Hematopoietic multipotent progenitor cell treated with erythropoietin and hydrocortisone succinate and interleukin-3 and kit ligand, for 4 days (in vitro differentiated cells): ENCODE measurements around the gene EIF1AX.
"Not testable (repeated sequence)": the region's sequence is repeated elsewhere in the genome, so short reads cannot be mapped to it uniquely, and the experiment has no call there.

Experiments
- DNase-seq: peaks from one replicate; pipeline ENCODE4 v3.0.0-alpha.2; 2015

Gene EIF1AX

GRCh38 chrX:20141281-20142220, at the start of gene EIF1AX:
Gene EIF1AX, minus strand, starts transcription at chrX:20141838. Its CDS starts 198 bp downstream, at chrX:20141640.
- peak; percentile 98 for DNase-seq

- DNase-seq, result no peak
Measured at GRCh38 chrX:20189171-20189570, 47.5 kb upstream of the EIF1AX start.

- peak; percentile 81 for DNase-seq
Measured at GRCh38 chrX:20181598-20182329, 40.1 kb upstream of the EIF1AX start.

GRCh38 chrX:20177093-20177492, 35.5 kb upstream of the EIF1AX start:
- no peak for DNase-seq

GRCh38 chrX:20173856-20174255, 32.2 kb upstream of the EIF1AX start:
- DNase-seq, result no peak

- DNase-seq, result no peak
Measured at GRCh38 chrX:20173313-20173712, 31.7 kb upstream of the EIF1AX start.

GRCh38 chrX:20171887-20172286, 30.2 kb upstream of the EIF1AX start:
- no peak for DNase-seq

- not testable (repeated sequence) for DNase-seq
Measured at GRCh38 chrX:20162516-20162915, 20.9 kb upstream of the EIF1AX start.

GRCh38 chrX:20159797-20160385, 18.3 kb upstream of the EIF1AX start:
- no peak for DNase-seq

- no peak for DNase-seq
Measured at GRCh38 chrX:20151689-20152088, 10.1 kb upstream of the EIF1AX start.

- no peak for DNase-seq
Measured at GRCh38 chrX:20149326-20149725, 7.7 kb upstream of the EIF1AX start.

- DNase-seq, result no peak
Measured at GRCh38 chrX:20147561-20147960, 5.9 kb upstream of the EIF1AX start.

- peak; percentile 26 for DNase-seq
Measured at GRCh38 chrX:20144491-20144890, 2.9 kb upstream of the EIF1AX start.

- DNase-seq, result peak; percentile 31
Measured at GRCh38 chrX:20143561-20143960, 1.9 kb upstream of the EIF1AX start.

- DNase-seq, result peak; percentile 11
Measured at GRCh38 chrX:20143111-20143510, 1.5 kb upstream of the EIF1AX start.

GRCh38 chrX:20140420-20140819, 1.2 kb downstream of the EIF1AX start:
- DNase-seq, result peak; percentile 33

GRCh38 chrX:20139966-20140365, 1.7 kb downstream of the EIF1AX start:
- DNase-seq, result no peak

GRCh38 chrX:20135944-20136343, 5.7 kb downstream of the EIF1AX start:
- no peak for DNase-seq

- peak; percentile 27 for DNase-seq
Measured at GRCh38 chrX:20132666-20133065, 9.0 kb downstream of the EIF1AX start.

GRCh38 chrX:20130357-20130756, 11.3 kb downstream of the EIF1AX start:
- no peak for DNase-seq

- DNase-seq, result no peak
Measured at GRCh38 chrX:20129547-20129946, 12.1 kb downstream of the EIF1AX start.

GRCh38 chrX:20128670-20129069, 13.0 kb downstream of the EIF1AX start:
- DNase-seq, result peak; percentile 75

GRCh38 chrX:20127440-20127839, 14.2 kb downstream of the EIF1AX start:
- DNase-seq, result not testable (repeated sequence)
